Skeletal muscle satellite cell (primary cell): Measurements from ENCODE around the gene CHD1L. TPM values are rescaled to one million over a fixed set of nuclear protein-coding genes. Genes with fewer than 3 reads are reported as not detected.
"Not testable (repeated sequence)": the region's sequence is repeated elsewhere in the genome, so short reads cannot be mapped to it uniquely, and the experiment has no call there.

Experiments
- H3K27me3 ChIP-seq: 2 replicates; pipeline ENCODE4 v1.7.0; 2013; ENCODE audit warnings: low read length; ENCODE audit not compliant: control insufficient read depth, insufficient read depth
- H3K36me3 ChIP-seq: 2 replicates; pipeline ENCODE4 v1.7.0; 2013; ENCODE audit warnings: mild to moderate bottlenecking, control low read depth, low read length; ENCODE audit not compliant: insufficient read depth
- H3K4me1 ChIP-seq: 2 replicates; pipeline ENCODE4 v1.7.0; 2013; ENCODE audit warnings: low read length; ENCODE audit not compliant: control insufficient read depth, insufficient read depth
- H3K4me2 ChIP-seq: 2 replicates; pipeline ENCODE4 v1.7.0; 2013; ENCODE audit warnings: mild to moderate bottlenecking, low read length
- H3K4me3 ChIP-seq: 2 replicates; pipeline ENCODE4 v1.7.0; 2013; ENCODE audit warnings: low read length
- H3K9ac ChIP-seq: 2 replicates; pipeline ENCODE4 v1.7.0; 2013; ENCODE audit warnings: mild to moderate bottlenecking, low read depth, low read length, moderate library complexity
- H3K9me3 ChIP-seq: replicated peaks from 2 replicates; pipeline ENCODE4 v1.7.0; 2013; ENCODE audit warnings: mild to moderate bottlenecking, control low read depth, low read length
- total RNA-seq: library from RNA; depleted of rRNA; stranded (reverse); fragments of >200 nt; gene quantifications from 2 replicates; pipeline ENCODE4 v1.2.3, GENCODE V29; 2012; rRNA removed

CHD1L gene
- total RNA-seq: 34.2 and 41.9 TPM in 2 replicates

- Histone ChIP-seq H3K9me3 (no peaks in the 10 kb centered on the region), H3K36me3 (no peaks in the 10 kb centered on the region), H3K4me1 (peaks cover 5% of the 10 kb centered on the region), H3K4me2 (peak within 1 kb of the TSS; percentile 85), H3K27me3 (peaks cover 1% of the 10 kb centered on the region), H3K4me3 (peak within 1 kb of the TSS; percentile 75), H3K9ac (peak within 1 kb of the TSS; percentile 93)
Measured at GRCh38 chr1:147242449-147243227, at the start of gene CHD1L. Gene CHD1L (plus strand): TSS chr1:147242684. CDS start chr1:147242704, 20 bp downstream.

- not testable (repeated sequence) for H3K36me3 ChIP-seq, H3K4me1 ChIP-seq, H3K9me3 ChIP-seq, H3K4me3 ChIP-seq, H3K9ac ChIP-seq, H3K27me3 ChIP-seq, H3K4me2 ChIP-seq
Measured at GRCh38 chr1:147197324-147197723, 45.2 kb upstream of the CHD1L start.

DNA sequence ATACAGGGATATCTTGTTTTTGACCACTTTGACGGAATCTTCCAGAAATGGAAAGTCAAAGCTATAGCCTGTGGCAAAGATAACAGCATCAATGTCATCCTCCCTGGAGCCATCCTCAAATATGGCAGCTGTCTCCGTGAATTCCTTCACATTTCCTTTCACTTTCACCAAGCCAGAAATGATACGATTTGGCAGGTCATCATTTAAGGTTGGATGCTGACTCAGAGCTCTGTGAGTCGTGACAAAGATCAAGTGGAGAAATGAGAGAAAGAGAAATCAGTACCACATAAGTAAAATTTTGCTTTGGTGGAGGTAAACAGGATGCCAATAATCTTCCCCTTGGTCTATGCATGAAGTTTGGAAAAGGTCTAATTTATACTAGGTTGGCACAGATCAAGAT lies 41.2 kb upstream of the CHD1L start:
- Histone ChIP-seq H3K9me3 (no peaks in the 10 kb centered on the region), H3K4me2 (peak overlapping the region; percentile 40), H3K36me3 (no peaks in the 10 kb centered on the region), H3K9ac (no peak overlapping the region), H3K4me3 (no peak overlapping the region), H3K27me3 (no peaks in the 10 kb centered on the region), H3K4me1 (no peaks in the 10 kb centered on the region)

GRCh38 chr1:147201786-147202185 lies 40.7 kb upstream of the CHD1L start:
- Histone ChIP-seq H3K9ac (no peak overlapping the region), H3K9me3 (no peaks in the 10 kb centered on the region), H3K4me1 (no peaks in the 10 kb centered on the region), H3K27me3 (no peaks in the 10 kb centered on the region), H3K4me3 (no peak overlapping the region), H3K36me3 (no peaks in the 10 kb centered on the region), H3K4me2 (no peak overlapping the region)

GRCh38 chr1:147202576-147202975 lies 39.9 kb upstream of the CHD1L start:
- H3K4me3 ChIP-seq: no peak overlapping the region

GRCh38 chr1:147204080-147204479 lies 38.4 kb upstream of the CHD1L start:
- Histone ChIP-seq H3K9ac (no peak overlapping the region), H3K27me3 (no peaks in the 10 kb centered on the region), H3K36me3 (no peaks in the 10 kb centered on the region), H3K4me1 (no peaks in the 10 kb centered on the region), H3K4me2 (no peak overlapping the region), H3K4me3 (no peak overlapping the region), H3K9me3 (no peaks in the 10 kb centered on the region)

More at GRCh38 chr1:147202576-147202975, 39.9 kb upstream of the CHD1L start:
- Histone ChIP-seq H3K27me3 (no peaks in the 10 kb centered on the region), H3K4me1 (no peaks in the 10 kb centered on the region), H3K4me2 (no peak overlapping the region), H3K36me3 (no peaks in the 10 kb centered on the region), H3K9ac (no peak overlapping the region), H3K9me3 (no peaks in the 10 kb centered on the region)

- no peaks in the 10 kb centered on the region for H3K9me3 ChIP-seq
- H3K4me3 ChIP-seq: no peak overlapping the region
- H3K27me3 ChIP-seq: no peaks in the 10 kb centered on the region
- no peaks in the 10 kb centered on the region for H3K36me3 ChIP-seq
- H3K9ac ChIP-seq: no peak overlapping the region
- no peak overlapping the region for H3K4me2 ChIP-seq
- H3K4me1 ChIP-seq: no peaks in the 10 kb centered on the region
Measured at GRCh38 chr1:147207192-147207591, 35.3 kb upstream of the CHD1L start.

DNA sequence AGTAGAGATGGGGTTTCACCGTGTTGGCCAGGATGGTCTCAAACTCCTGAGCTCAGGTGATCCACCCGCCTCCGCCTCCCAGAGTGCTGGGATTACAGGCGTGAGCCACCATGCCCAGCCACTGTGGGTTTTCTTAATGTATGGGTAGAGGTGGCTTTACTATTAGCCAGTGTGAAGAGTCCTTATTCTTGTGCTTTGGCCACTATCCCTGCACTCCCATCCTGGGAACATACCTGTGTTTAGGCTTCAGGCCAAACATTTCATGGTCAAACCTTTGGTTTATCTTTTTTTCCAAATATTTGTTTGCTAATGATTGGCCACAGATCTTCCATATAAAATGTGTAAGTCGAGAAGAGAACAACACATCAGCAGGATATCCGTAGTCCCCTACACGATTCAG lies 33.9 kb upstream of the CHD1L start:
- Histone ChIP-seq H3K4me2 (no peak overlapping the region), H3K9me3 (no peaks in the 10 kb centered on the region), H3K27me3 (no peaks in the 10 kb centered on the region), H3K9ac (no peak overlapping the region), H3K4me1 (no peaks in the 10 kb centered on the region), H3K36me3 (no peaks in the 10 kb centered on the region), H3K4me3 (no peak overlapping the region)

GRCh38 chr1:147209825-147210821 lies 32.4 kb upstream of the CHD1L start:
- H3K4me1 ChIP-seq: no peaks in the 10 kb centered on the region

GRCh38 chr1:147210987-147211386 lies 31.5 kb upstream of the CHD1L start:
- no peak overlapping the region for H3K4me2 ChIP-seq
- no peak overlapping the region for H3K9ac ChIP-seq
- no peaks in the 10 kb centered on the region for H3K9me3 ChIP-seq
- no peaks in the 10 kb centered on the region for H3K4me1 ChIP-seq
- no peak overlapping the region for H3K4me3 ChIP-seq
- H3K36me3 ChIP-seq: no peaks in the 10 kb centered on the region
- no peaks in the 10 kb centered on the region for H3K27me3 ChIP-seq

More at GRCh38 chr1:147209825-147210821, 32.4 kb upstream of the CHD1L start:
- no peaks in the 10 kb centered on the region for H3K9me3 ChIP-seq
- H3K4me2 ChIP-seq: no peak overlapping the region
- H3K36me3 ChIP-seq: no peaks in the 10 kb centered on the region
- no peaks in the 10 kb centered on the region for H3K27me3 ChIP-seq
- H3K9ac ChIP-seq: no peak overlapping the region
- no peak overlapping the region for H3K4me3 ChIP-seq

DNA sequence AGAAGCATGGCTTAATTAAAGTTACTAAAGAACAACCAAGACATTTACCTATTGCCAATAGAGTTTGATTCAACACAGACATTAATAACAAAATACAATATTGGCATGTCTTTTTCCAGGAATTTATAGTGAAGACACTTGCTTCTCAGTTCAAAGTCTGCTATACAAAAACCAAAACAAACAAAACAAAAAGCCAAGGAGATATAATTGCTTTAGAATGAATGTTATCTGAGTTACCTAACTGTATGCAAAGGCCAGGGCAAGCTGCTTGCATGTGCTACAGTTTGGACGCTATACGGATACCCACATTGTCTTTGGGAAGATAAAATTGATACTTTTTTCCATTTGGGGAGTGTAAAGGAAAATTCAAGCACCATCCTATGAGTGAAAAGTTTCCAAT lies 30.9 kb upstream of the CHD1L start:
- peaks cover 1% of the 10 kb centered on the region for H3K4me1 ChIP-seq
- H3K27me3 ChIP-seq: no peaks in the 10 kb centered on the region
- no peak overlapping the region for H3K9ac ChIP-seq
- no peak overlapping the region for H3K4me3 ChIP-seq
- no peaks in the 10 kb centered on the region for H3K9me3 ChIP-seq
- H3K4me2 ChIP-seq: no peak overlapping the region
- H3K36me3 ChIP-seq: no peaks in the 10 kb centered on the region
